ENCODE measurements around the gene YWHAG. TPM values are rescaled to one million over a fixed set of nuclear protein-coding genes. Genes with fewer than 3 reads are reported as not detected.
"Not testable (repeated sequence)": the region's sequence is repeated elsewhere in the genome, so short reads cannot be mapped to it uniquely, and the experiment has no call there.

YWHAG gene
- total RNA-seq, 1 experiment from 2014 or later = 53.9 TPM

DNA sequence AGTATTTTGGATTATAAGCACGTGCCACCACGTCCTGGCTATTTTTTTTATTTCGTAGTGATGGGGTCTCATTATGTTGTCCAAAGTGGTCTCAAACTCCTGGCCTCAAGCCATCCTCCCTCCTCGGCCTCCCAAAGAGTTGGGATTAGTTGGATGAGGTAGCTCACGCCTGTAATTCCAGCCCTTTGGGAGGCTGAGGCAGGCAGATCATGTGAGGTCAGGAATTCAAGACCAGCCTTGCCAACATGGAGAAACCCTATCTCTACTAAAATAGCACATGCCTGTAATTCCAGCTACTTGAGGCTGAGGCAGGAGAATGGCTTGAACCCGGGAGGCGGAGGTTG lies 21.8 kb upstream of the YWHAG start:
- DNase-seq (ENCODE audit: low read depth) = no peak

GRCh38 chr7:76377186-76377918 lies 18.6 kb upstream of the YWHAG start:
- no peak for DNase-seq (ENCODE audit: low read depth)

- no peak for DNase-seq (ENCODE audit: low read depth)
Observed at GRCh38 chr7:76375251-76375650, 16.5 kb upstream of the YWHAG start.

DNA sequence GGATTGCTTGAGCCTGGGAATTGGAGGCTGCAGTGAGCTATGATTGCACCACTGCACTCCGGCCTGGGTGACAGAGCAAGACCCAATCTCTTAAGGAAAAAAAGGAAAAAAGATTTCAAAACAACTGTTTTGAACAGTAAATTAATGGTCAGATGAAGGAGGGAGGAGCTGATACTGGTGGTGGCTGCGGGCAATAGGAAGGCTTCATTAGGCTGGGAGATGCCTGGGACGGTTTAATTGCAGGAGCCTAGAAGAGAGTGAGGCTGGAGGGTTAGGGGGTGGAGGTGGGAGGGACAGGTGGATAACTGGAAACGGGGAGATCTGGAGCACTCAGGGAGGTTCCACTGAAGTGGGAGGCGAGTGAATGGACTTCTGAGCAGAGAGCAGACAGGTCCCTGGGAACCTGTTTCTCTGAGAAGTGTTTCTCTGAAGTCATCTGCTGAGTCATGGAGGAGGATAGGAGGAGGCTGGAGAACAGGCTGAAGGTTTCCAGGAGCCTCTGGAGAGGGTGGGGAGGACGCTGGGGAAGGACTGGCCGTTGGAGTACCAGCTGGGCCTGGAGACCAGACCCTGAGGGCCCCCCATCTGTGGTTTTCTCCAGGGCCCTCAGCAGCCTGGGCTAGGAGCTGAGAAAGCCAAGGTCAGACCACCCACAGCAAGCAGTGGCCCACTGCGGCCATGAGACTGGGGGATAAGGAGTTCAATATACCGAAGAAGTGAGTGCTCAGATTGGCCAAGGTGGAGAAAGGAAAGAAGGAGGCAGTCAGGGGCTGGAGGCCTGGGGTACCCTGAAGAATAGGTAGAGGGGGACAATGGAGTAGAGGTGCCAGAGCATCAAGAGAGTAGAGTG lies 14.4 kb upstream of the YWHAG start:
- peak; percentile 36 for DNase-seq (ENCODE audit: low read depth)

- no peak for DNase-seq (ENCODE audit: low read depth)
Observed at GRCh38 chr7:76371396-76371795, 12.6 kb upstream of the YWHAG start.

DNA sequence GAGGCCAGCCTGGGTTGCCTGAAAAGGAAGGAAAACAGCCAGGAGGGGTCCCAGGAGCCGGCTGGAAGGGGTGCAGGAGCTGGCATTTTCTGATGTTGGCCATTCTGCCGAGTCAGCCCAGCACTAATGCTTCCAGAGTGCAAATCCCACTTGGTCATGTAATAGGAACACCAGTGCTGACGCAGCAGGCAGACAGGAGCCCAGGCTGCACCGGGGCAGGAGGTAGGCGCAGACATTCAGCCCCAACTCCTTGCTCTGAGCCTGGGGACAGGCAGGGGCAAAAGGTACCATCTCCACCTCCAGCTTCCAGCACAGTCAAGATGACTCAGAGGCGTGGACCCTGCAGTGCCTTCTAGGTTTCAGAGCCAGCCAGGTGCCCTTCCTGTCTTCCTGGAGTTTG lies 10.2 kb upstream of the YWHAG start:
- DNase-seq (ENCODE audit: low read depth) = no peak

GRCh38 chr7:76368190-76368589 lies 9.4 kb upstream of the YWHAG start:
- no peak for DNase-seq (ENCODE audit: low read depth)

DNA sequence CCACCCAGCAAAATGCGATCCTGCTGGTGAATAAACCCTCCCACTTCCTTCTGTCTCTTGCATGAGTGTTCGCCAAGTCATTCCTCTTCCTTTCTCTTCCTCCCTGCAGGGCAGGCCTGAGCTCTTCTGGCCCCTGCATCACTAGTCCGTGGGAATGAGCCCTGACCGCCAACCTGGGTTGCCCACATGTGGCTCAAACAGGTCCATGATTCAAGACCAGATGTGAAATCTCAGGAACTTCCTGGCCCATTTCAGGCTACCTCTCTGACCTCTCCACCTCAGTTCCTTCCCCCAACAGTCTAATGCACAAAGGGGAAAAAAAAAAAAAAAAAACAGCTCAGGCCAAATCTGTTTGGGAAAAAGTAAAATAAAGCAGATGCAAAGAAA lies 5.4 kb upstream of the YWHAG start:
- peak; percentile 68 for DNase-seq (ENCODE audit: low read depth)

DNA sequence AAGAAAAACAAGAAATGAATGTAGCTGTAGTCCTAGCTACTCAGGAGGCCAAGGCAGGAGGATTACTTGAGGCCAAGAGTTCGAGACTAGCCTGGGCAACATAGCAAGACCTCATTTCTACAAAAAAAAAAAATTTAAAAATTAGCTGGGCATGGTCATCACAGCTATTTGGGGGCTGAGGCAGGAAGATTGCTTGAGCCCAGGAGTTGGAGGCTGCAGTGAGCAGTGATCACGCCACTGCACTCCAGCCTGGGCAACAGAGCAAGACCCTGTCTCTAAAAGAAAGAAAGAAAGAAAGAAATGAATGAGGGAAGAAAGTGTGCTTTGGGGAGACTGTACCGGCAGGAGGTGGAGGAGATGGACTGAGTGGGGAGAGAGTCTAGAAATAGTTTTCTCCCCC lies 5.0 kb upstream of the YWHAG start:
- not testable (repeated sequence) for DNase-seq (ENCODE audit: low read depth)

DNA sequence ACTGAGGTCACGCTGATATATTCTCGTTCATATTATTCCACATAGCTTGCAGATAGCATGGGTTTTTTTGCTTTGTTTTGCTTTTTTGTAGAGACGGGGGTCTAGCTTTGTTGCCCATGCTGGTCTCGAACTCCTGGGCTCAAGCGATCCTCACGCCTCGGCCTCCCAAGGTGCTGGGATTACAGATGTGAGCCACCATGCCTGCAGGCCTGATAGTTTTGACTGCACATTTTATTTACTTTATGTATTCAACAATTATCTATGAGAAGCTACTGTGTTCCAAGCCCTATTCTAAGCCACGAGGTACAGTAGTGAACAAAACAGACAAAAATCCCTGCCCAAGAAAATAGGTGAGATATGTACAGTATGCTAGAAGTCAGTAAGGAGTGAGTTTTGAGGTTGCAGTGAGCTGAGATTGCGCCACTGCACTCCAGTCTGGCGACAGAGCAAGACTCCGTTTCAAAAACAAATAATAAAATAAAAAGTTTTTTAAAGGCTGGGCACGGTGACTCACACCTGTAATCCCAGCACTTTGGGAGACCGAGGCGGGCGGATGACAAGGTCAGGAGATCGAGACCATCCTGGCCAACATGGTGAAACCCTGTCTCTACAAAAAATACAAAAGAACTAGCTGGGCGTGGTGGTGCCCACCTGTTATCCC lies 1.3 kb upstream of the YWHAG start:
- DNase-seq (ENCODE audit: low read depth) = no peak

DNA sequence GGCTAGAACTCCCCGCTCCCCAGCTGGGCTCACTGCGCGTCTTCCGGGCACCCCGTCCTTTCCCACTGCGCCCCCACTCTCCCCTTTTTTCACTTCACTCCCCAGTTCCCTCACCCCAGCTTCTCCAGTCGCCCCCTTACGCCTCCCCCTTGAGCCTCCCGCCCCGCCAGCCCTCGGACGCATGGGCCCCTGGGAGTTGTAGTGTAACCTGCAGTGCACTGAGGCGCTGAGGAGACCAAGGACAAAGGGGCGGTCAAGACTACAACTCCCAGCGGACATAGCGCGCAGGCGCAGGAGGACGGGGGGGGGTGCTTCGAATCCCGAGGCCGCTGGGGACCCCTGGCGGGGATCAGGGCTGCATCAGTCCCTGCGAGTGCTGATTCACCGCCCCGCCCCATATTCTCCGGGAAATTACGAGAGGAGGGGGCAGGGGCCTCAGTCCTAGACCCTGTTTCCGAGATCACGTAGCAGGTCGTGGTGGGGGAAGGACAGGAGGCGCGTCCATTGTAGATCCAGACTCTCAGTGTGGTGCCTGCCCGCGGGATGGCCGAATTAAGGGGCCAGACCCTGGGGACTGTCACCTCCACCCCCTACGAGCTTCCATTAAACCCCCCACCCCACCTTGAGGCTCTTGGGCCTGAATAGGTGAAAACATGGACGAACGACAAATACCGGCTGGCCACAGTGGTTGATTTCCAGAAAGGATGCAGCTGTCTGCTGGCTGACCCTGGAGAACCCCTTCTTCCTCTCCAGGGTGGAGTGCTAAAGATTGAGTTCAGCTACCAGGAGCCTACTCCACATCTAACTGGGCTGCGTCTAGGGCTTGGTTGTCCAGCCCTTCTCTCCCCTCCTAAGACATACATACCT lies 553 bp upstream of the YWHAG start:
- DNase-seq (ENCODE audit: low read depth) = peak; percentile 99

DNA sequence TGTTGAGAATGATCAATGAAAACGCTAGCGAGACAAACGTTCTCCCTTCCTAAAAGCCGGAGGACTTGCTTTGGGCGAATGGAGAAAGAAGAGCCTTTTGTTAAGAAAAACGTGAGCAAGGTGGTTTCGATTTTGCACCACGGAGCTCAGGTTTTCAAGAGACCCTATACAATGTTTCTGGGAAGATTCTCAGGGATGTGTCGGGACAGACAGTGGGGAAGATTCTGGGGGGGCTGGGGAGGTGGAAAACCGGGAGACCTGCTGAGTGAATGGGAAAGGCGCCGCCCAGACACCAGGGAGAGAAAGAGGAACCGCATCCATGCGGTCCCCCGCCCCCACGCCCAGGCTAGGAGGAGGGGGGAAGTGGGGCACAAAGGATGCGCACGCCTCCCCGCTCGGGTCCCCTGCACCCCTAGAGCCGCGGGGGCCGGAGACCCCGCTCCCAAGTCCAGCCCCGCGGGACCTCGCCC lies 745 bp downstream of the YWHAG start:
- peak; percentile 57 for DNase-seq (ENCODE audit: low read depth)

DNA sequence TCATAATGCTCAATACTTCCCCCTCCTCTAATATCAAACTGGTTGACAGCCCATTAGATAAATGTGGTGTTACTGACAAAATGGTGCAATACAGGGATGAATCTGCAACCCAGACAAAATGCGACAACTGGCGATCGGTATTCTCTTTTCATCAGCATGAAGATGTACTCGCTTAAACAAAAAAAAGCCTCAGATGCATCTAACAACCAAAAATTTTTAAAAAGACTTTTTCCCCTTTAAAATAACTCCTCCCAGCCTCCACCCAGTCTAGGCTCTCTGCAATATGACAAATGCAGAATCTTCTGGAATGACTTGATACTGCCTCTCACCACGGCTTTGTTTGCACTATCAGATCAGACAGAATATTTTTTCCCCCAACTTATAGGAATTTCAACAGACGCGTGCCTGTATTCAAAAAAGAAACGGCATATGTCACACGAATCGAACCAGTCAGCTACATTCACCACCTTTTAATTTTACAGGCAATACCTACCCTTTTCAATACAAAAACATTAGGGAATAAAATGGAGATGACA lies 1.2 kb downstream of the YWHAG start:
- no peak for DNase-seq (ENCODE audit: low read depth)

GRCh38 chr7:76356823-76357222 lies 2.0 kb downstream of the YWHAG start:
- peak; percentile 38 for DNase-seq (ENCODE audit: low read depth)

DNA sequence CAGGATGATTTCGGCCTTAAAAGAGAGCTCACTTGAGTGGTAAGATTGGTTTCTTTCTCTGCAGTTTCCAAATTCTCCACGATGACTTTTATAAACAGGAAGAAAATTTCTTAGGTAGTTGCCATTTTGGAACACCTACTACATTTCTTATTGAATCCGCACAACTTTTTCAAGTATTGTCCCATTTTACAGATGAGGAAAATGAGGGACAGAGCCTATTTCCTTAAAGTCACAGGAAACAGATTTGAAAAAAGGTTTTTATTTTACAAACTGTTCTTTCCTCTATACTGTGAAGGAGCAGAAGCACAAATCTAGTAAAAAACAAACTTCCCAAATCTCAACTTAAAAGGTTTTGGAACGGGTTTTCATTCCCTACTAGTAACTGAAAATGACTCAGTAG lies 2.7 kb downstream of the YWHAG start:
- no peak for DNase-seq (ENCODE audit: low read depth)

DNA sequence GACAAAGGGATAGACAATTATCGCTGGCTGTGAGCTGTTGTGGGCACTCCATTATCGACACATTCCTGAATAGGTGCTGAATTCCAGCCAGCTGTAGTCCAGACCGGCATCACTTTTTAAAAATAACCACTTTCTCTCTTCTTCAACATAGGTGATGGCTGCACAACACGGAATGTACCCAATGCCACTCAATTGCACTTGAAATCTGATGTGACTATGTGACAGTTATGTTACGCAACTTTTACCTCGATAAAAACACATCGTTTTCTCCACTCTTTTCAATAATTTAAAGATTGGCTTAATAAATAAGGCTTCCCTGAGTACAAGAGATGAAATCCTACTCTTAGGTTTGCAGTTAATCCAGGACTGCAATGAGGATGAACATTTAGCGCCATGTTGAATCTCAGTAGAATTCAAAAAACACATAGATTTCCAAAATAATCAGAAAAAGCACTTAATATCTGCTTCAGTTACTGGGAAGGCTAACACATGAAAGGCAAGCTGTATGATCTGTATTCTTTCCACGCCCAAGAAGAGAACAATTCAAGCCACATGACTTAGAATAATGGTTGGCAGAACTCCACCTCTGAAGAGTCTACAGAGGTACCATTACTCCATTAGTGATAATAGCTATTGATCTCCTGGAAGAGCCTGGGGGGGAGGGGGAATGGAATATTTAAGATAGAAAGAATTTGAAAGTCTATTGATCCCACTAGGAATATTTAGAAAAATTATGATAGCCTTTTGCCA lies 3.6 kb downstream of the YWHAG start:
- no peak for DNase-seq (ENCODE audit: low read depth)

DNA sequence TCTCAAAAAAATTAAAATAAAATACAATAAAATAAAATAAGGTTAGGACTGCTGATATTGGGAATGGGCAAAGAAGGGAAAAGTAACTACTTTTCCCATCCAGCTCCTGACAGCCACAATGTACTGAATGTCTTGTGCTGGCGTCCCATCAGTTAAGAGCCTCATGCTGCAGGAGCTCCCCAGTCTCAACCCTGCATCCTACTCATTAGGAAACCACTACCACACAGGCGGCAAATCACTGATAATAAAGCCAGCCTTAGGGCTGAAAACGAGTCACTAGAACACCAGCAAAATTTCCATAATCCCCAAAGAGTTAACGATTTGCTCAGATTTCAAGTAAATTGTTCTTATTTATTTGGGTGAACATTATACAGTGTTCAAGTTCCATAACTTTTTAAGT lies 4.3 kb downstream of the YWHAG start:
- DNase-seq (ENCODE audit: low read depth) = no peak

DNA sequence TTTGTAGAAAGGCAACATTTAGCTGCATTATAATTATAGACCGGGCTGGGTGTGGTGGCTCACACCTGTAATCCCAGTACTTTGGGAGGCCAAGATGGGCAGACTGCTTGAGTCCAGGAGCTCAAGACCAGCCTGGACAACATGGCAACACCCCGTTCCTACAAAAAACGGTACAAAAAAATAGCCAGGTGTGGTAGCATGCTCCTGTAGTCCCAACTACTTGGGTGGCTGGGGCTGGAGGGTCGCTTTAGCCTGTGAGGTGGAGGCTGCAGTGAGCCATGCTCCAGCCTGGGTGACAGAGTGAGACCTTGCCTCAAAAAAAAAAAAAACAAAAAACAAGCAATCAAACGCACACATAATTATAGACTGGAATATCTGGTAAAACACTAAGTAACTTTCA lies 5.0 kb downstream of the YWHAG start:
- no peak for DNase-seq (ENCODE audit: low read depth)

DNA sequence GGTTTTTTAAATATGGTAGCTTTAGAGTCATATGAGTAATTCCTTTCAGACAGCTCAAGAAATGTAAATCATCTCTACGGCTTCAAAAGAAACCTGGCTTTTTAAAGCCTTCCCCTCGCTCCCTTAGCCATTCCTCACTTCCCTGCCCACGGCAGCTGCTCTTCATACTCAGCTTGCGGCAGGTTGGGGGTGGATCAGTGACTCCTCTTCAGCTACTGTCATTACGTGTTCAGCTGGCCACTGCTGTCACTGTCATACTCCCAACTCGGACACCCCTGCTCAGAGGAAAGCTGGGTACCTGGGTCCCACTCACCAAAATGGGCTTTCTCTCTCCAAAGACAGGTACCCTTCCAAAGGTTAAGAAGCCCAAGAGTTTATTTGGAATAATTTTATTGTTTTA lies 6.6 kb downstream of the YWHAG start:
- no peak for DNase-seq (ENCODE audit: low read depth)

DNA sequence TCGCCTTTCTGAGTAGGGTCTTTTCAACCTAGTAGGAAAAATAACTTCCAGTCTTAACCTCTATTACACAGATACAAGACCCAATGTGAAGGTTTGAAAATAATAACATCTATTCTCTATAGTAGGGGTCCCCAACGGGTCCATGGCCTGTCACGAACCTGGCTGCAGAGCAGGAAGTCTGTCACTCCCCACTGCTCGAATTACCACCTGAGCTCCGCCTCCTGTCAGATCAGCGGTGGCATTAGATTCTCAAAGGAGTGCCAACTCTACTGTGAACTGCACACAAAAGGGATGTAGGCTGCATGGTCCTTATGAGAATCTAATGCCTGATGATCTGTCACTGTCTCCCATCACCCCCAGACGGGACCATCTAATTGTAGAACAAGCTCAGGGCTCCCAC lies 7.4 kb downstream of the YWHAG start:
- DNase-seq (ENCODE audit: low read depth) = no peak

Measured in Daoy (cell line).